HEK293 (cell line): ENCODE results near the gene SLC38A4.

Experiments
- HIC1 ChIP-seq: fragments of 450-650 bp; formaldehyde crosslinking; IDR thresholded peaks from 2 replicates; pipeline ENCODE4 v1.5.1; 2016; ENCODE audit warnings: missing biosample characterization, missing genetic modification characterization
- SETDB1 ChIP-seq: IDR thresholded peaks from one replicate; pipeline ENCODE4 v1.6.1; 2017; ENCODE audit warnings: mild to moderate bottlenecking, low read length, moderate library complexity, mixed read lengths; ENCODE audit not compliant: insufficient read length
- ZFP3 ChIP-seq: fragments of 450-650 bp; formaldehyde crosslinking; IDR thresholded peaks from 2 replicates; pipeline ENCODE4 v1.5.1; 2016; ENCODE audit warnings: low read depth, missing biosample characterization, missing genetic modification characterization

GRCh38 chr12:46773586-46774321 is 52.0 kb downstream of the SLC38A4 start:
- TF ChIP-seq HIC1 (tag by site-specific recombination) (no peak), ZFP3 (tag by site-specific recombination) (no peak), SETDB1 (no peak)
